Measurements from ENCODE around the gene CTRB2. TPM values are rescaled to one million over a fixed set of nuclear protein-coding genes. Genes with fewer than 3 reads are reported as not detected.
"Not testable (repeated sequence)": the region's sequence is repeated elsewhere in the genome, so short reads cannot be mapped to it uniquely, and the experiment has no call there.

CTRB2 gene
- total and polyA plus RNA-seq, 3 donors from 2014 or later: 0.63 to 1.1 (median 0.69) TPM

- Histone ChIP-seq H3K27ac (peak overlapping the region; percentile 85 to 90), H3K36me3 (ENCODE audit: low read depth, missing control alignments) (no peaks in the 10 kb centered on the region), H3K27me3 (no peaks in the 10 kb centered on the region), H3K4me3 (no peak overlapping the region), H3K4me1 (peaks cover 76% of the 10 kb centered on the region), H3K9me3 (no peaks in the 10 kb centered on the region)
- peak; percentile 19 for DNase-seq
- 74 to 78% methylated on average over 11 to 12 of the region's 12 CpGs for WGBS, 2 donors
- TF ChIP-seq POLR2A (IDR thresholded peaks at IDR 0.05): no peak
- no peak for TF ChIP-seq CTCF (IDR thresholded peaks at IDR 0.05)
- intact Hi-C loops (cut with DNase I; ENCODE audit: low total_unique reads): no loop called here
Observed at GRCh38 chr16:75246504-75247205, 39.7 kb upstream of the CTRB2 start.

DNA sequence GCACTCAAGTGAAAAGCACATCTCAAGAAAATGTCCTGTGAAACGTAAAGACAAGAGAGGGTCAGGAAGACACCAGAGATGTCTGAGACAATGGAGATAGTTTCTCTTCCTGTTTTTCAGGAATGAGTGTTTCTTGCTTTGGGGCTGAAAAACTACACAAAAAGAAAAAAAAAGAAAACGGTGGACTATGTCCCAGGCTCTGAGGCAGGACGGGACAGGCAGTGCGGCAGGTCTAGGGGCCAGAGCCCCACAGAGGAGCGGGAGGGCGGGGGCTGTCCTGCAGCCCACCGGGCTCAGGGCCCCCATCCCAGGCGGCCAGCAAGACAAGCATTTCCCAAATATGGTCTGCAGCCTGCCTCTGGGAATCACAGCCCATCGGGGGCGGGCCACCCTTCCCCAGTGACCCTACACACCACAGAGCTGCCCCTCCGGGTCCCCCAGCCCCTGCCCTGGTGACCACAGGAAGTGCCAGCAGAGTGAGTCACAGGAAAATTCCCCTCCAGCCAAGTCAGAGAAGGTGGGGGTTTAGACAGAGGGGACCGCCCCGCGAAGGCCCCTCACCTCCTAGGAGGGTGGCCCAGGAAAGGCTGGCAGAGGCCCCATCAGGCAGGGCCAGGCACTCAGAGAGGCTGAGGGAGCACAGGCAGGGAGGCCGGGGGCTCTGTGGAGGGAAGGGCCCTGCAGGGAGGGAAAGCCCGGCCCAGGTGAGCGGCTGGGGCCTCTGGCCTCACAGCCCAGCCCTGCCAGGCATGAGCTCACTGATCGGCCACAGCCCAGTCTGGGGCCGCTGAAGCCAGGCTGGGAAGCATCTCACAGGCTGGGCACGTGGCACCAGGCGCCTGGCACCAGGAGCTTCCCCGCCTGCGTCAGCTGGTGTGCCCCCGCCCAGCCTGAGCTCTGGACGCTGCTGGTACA is 38.1 kb upstream of the CTRB2 start:
- H3K9me3 ChIP-seq: no peaks in the 10 kb centered on the region
- peak; percentile 90 for DNase-seq
- intact Hi-C loops (cut with DNase I; ENCODE audit: low total_unique reads): no loop called here
- peak overlapping the region; percentile 85 to 90 for H3K27ac ChIP-seq
- no peaks in the 10 kb centered on the region for H3K36me3 ChIP-seq (ENCODE audit: low read depth, missing control alignments)
- no peaks in the 10 kb centered on the region for H3K27me3 ChIP-seq
- 32 to 39% methylated on average over 19 of the region's 25 CpGs for WGBS, 2 donors
- no peak overlapping the region for H3K4me3 ChIP-seq
- peaks cover 84% of the 10 kb centered on the region for H3K4me1 ChIP-seq
- TF ChIP-seq CTCF (IDR thresholded peaks at IDR 0.05) (no peak), POLR2A (IDR thresholded peaks at IDR 0.05) (no peak)

- H3K36me3 ChIP-seq (ENCODE audit: low read depth, missing control alignments): no peaks in the 10 kb centered on the region
- no peaks in the 10 kb centered on the region for H3K27me3 ChIP-seq
- TF ChIP-seq CTCF (IDR thresholded peaks at IDR 0.05) (no peak), POLR2A (IDR thresholded peaks at IDR 0.05) (no peak)
- peak overlapping the region; percentile 85 to 90 for H3K27ac ChIP-seq
- H3K9me3 ChIP-seq: no peaks in the 10 kb centered on the region
- 56 to 74% methylated on average over 6 to 7 of the region's 7 CpGs for WGBS, 2 donors
- no peak overlapping the region for H3K4me3 ChIP-seq
- intact Hi-C loops (cut with DNase I; ENCODE audit: low total_unique reads): no loop called here
- peak; percentile 57 for DNase-seq
- peaks cover 84% of the 10 kb centered on the region for H3K4me1 ChIP-seq
Observed at GRCh38 chr16:75244225-75244809, 37.4 kb upstream of the CTRB2 start.

DNA sequence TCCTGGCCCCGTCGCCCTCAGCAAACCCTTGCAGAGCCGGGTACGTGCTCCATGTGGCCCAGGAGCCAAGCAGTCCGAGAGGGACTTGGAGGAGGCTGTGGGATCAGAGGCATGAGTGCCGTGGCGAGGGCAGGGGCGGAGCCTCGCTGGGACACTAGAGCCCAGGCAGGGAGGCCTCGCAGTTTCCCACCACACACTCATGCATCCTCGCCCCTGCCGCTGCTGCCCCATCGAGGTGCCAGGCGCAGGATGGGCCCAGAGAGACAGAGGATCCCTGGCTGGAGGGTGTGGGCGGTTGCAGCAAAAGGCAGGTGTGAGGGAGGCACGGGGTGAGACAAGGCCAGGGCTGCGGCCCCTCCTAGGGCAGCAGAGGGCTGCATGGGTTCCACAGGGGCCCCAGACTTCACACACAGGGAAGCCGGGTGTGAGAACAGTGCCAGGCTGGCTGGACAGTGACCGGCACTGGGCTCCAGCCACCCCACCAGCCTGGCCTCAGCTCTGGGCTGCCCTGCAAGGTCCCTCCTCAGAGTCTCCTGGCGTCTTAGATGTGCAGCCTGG is 36.8 kb upstream of the CTRB2 start:
- no peak overlapping the region for H3K4me3 ChIP-seq
- peaks cover 84% of the 10 kb centered on the region for H3K4me1 ChIP-seq
- 46 to 62% methylated on average over 11 to 20 of the region's 20 CpGs for WGBS, 2 donors
- intact Hi-C loops (cut with DNase I; ENCODE audit: low total_unique reads): no loop called here
- no peaks in the 10 kb centered on the region for H3K9me3 ChIP-seq
- no peaks in the 10 kb centered on the region for H3K27me3 ChIP-seq
- no peak for DNase-seq
- TF ChIP-seq POLR2A (IDR thresholded peaks at IDR 0.05) (no peak), CTCF (IDR thresholded peaks at IDR 0.05) (no peak)
- no peaks in the 10 kb centered on the region for H3K36me3 ChIP-seq (ENCODE audit: low read depth, missing control alignments)
- peak overlapping the region; percentile 85 to 90 for H3K27ac ChIP-seq

DNA sequence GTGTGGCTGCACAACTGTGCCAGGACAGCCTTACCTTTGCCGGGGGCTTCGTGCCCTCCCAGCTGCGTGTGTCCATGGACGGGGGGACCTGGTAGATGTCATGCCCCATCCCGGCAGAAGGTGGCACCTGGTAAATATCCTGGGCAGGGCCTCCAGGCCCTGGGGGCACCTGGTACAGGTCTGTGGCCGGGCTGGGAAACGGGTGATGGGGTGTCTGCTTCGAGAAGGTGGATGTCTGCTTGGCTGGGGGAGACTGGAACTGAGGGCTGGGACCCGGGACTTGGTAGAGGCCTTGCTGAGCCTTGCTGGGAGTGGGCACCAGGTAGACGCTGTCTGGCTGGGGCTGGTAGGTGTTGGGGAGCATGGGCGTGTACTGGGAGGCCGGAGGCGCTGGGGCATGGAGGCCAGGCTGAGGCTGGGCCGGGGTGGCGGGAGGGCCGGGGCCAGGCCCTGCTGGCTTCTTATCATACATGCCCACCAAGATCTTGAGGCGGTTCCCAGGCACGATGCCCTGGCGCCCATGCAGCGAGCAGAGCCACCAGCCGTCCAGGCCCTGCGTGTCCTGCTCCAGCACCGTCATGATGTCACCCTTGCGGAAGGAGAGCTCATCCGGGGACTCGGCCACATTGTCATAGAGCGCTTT is 35.6 kb upstream of the CTRB2 start:
- peak overlapping the region; percentile 85 to 90 for H3K27ac ChIP-seq
- WGBS, 2 donors: 81 to 85% methylated on average over 19 to 26 of the region's 27 CpGs
- peaks cover 83% of the 10 kb centered on the region for H3K4me1 ChIP-seq
- H3K27me3 ChIP-seq; H3K36me3 ChIP-seq (ENCODE audit: low read depth, missing control alignments); intact Hi-C loops (cut with DNase I; ENCODE audit: low total_unique reads); H3K9me3 ChIP-seq; DNase-seq; H3K4me3 ChIP-seq: not testable (repeated sequence)
